K562 (cell line): ENCODE measurements around the gene NPIPB2. TPM values are rescaled to one million over a fixed set of nuclear protein-coding genes. Genes with fewer than 3 reads are reported as not detected.

Experiments
- ATAC-seq: fragments of 200-7000 bp; cut with Tn5 transposase; 3 replicates; pipeline ENCODE4 v1.9.1; 2020; ENCODE audit warnings: moderate library complexity
- BruUV-seq: library from RNA; stranded (reverse); fragments of 400-500 nt; replicated peaks from 2 replicates; lab custom pipeline; 2021; lab: Mats Ljungman, UMichigan
- CTCF ChIA-PET: fragments of 300-600 bp; formaldehyde crosslinking; extraction: SDS; loops from one replicate; lab custom pipeline; 2021; ENCODE audit warnings: low intra/inter-chr PET ratio; lab: Yijun Ruan, JAX
- POLR2A ChIA-PET: fragments of 300-600, 350-650 bp; sonication (Branson Sonifier 250); formaldehyde crosslinking; extraction: SDS; loops from one replicate; lab custom pipeline; 2021; ENCODE audit warnings: antibody characterized with exemption, inconsistent platforms; lab: Yijun Ruan, JAX
- DNase-seq, 4 experiments: peaks; one replicate each; pipeline versions ENCODE4 v3.0.0 to v3.0.0-alpha.2; 2011 to 2018; ENCODE audit warnings: low spot score in 3 of 4, mixed read lengths in 3 of 4; ENCODE audit errors: extremely low read depth in 1 of 4
- FAIRE-seq: peaks from 2 replicates; lab custom pipeline; 2011; peaks lifted over from hg19 to GRCh38; lab: Jason Lieb, UNC
- H2AFZ ChIP-seq: 2 replicates; pipeline ENCODE4 v1.6.0; 2011; ENCODE audit warnings: low read depth, low read length, control low read depth, inconsistent platforms
- H3K27ac ChIP-seq: fragments of 200-600 bp; 3 replicates; pipeline ENCODE4 v1.8.0; 2011; ENCODE audit warnings: low read depth, mild to moderate bottlenecking, control low read depth, inconsistent platforms, low read length, moderate library complexity, mixed read lengths; ENCODE audit errors: extremely low read depth
- H3K27me3 ChIP-seq, 2 experiments: fragments of 300-600 bp in 1 of 2; 2 replicates in 1 of 2; 3 replicates in 1 of 2; pipeline versions ENCODE4 v1.6.0 to v1.8.0; 2011; ENCODE audit warnings: inconsistent platforms in 2 of 2, low read length in 2 of 2, mild to moderate bottlenecking in 1 of 2, mixed read lengths in 1 of 2, moderate library complexity in 1 of 2; ENCODE audit not compliant: control insufficient read depth in 2 of 2, insufficient read depth in 2 of 2
- H3K36me3 ChIP-seq: fragments of 300-600 bp; 3 replicates; pipeline ENCODE4 v1.8.0; 2011; ENCODE audit warnings: mild to moderate bottlenecking, low read length, inconsistent platforms; ENCODE audit not compliant: control insufficient read depth, insufficient read depth
- H3K4me1 ChIP-seq, 2 experiments: fragments of 200-600 bp in 1 of 2; replicated peaks in 1 of 2; 2 replicates in 1 of 2; 3 replicates in 1 of 2; pipeline versions ENCODE4 v1.5.1 to v1.8.0; 2011; ENCODE audit warnings: inconsistent platforms in 2 of 2, low read length in 2 of 2, mild to moderate bottlenecking in 1 of 2, mixed read lengths in 1 of 2, moderate library complexity in 1 of 2; ENCODE audit not compliant: control insufficient read depth in 2 of 2, insufficient read depth in 2 of 2
- H3K4me2 ChIP-seq: 2 replicates; pipeline ENCODE4 v1.6.1; 2011; ENCODE audit warnings: low read length, control low read depth, inconsistent platforms, mixed read lengths; ENCODE audit not compliant: insufficient read depth
- H3K4me3 ChIP-seq: fragments of 200-600 bp; sonication (generic), shearing (Covaris generic); 2 replicates; pipeline ENCODE4 v1.5.1; 2016; ENCODE audit warnings: control low read depth, inconsistent platforms
- H3K79me2 ChIP-seq: fragments of 200-600 bp; 3 replicates; pipeline ENCODE4 v1.8.0; 2011; ENCODE audit warnings: low read length, inconsistent platforms; ENCODE audit not compliant: control insufficient read depth, insufficient read depth
- H3K9ac ChIP-seq, 2 experiments: 2 replicates each; pipeline versions ENCODE4 v1.6.0 to v1.6.1; 2011; ENCODE audit warnings: low read depth in 2 of 2, low read length in 2 of 2, control low read depth in 1 of 2, inconsistent platforms in 1 of 2, mild to moderate bottlenecking in 1 of 2, mixed read lengths in 1 of 2; ENCODE audit not compliant: insufficient read depth in 1 of 2
- H3K9me1 ChIP-seq: one replicate; pipeline ENCODE4 v1.6.0; 2011; ENCODE audit warnings: inconsistent platforms, mild to moderate bottlenecking, low read length, moderate library complexity; ENCODE audit not compliant: control insufficient read depth, insufficient read depth
- H3K9me3 ChIP-seq: replicated peaks from 2 replicates; pipeline ENCODE4 v1.5.1; 2011; ENCODE audit warnings: low read depth, low read length, inconsistent platforms; ENCODE audit not compliant: control insufficient read depth, insufficient read depth
- H4K20me1 ChIP-seq: replicated peaks from 2 replicates; pipeline ENCODE4 v1.6.1; 2011; ENCODE audit warnings: low read length, inconsistent platforms, mixed read lengths; ENCODE audit not compliant: control insufficient read depth, insufficient read depth
- ATF6 ChIP-seq: sonication (generic); formaldehyde crosslinking; IDR thresholded peaks from 2 replicates; pipeline ENCODE4 v1.4.0; 2020; ENCODE audit warnings: mild to moderate bottlenecking, missing genetic modification reagents
- CBFA2T3 ChIP-seq: fragments of 450-650 bp; IDR thresholded peaks from 2 replicates; pipeline ENCODE4 v1.6.1; 2017
- COPS2 ChIP-seq: fragments of 450-650 bp; conservative IDR thresholded peaks from 2 replicates; pipeline ENCODE4 v1.6.1; 2016; ENCODE audit warnings: mild to moderate bottlenecking, moderate library complexity
- DNMT1 ChIP-seq: fragments of 450-650 bp; IDR thresholded peaks from 2 replicates; pipeline ENCODE4 v1.6.1; 2016; ENCODE audit warnings: antibody characterized with exemption, mild to moderate bottlenecking
- GTF3C2 ChIP-seq: IDR thresholded peaks from 3 replicates; pipeline ENCODE4 v1.6.1; 2011; ENCODE audit warnings: borderline replicate concordance, mild to moderate bottlenecking, moderate library complexity; ENCODE audit not compliant: insufficient read length; ENCODE audit errors: extremely low read depth
- KDM5B ChIP-seq: fragments of 200-600 bp; sonication (generic); IDR thresholded peaks from 2 replicates; pipeline ENCODE4 v1.6.1; 2012; ENCODE audit warnings: low read depth, mild to moderate bottlenecking, moderate library complexity, low read length, control low read depth, inconsistent platforms; ENCODE audit not compliant: insufficient replicate concordance
- MAFG ChIP-seq: fragments of 450-650 bp; conservative IDR thresholded peaks from 2 replicates; pipeline ENCODE4 v1.6.1; 2016; ENCODE audit warnings: missing genetic modification characterization, missing compliant biosample characterization
- RHOXF2B ChIP-seq: fragments of 250-450 bp; sonication (Bioruptor Pico); conservative IDR thresholded peaks from 2 replicates; pipeline ENCODE4 v1.5.1; 2021
- TAF15 ChIP-seq: fragments of 200-400 bp; formaldehyde crosslinking; IDR thresholded peaks from 2 replicates; pipeline ENCODE4 v1.6.1; 2017; ENCODE audit warnings: mild to moderate bottlenecking, low read depth, low read length, moderate library complexity
- TAF7 ChIP-seq: fragments of 450-650 bp; IDR thresholded peaks from 2 replicates; pipeline ENCODE4 v1.6.1; 2016; ENCODE audit warnings: missing genetic modification characterization, missing compliant biosample characterization
- TEAD4 ChIP-seq, 2 experiments: sonication (generic) in 1 of 2; formaldehyde crosslinking in 1 of 2; IDR thresholded peaks; 2 replicates each; pipeline versions ENCODE4 v1.6.1 to v1.8.0; 2012 to 2022; ENCODE audit warnings: borderline replicate concordance in 1 of 2, inconsistent platforms in 1 of 2, low read length in 1 of 2, mild to moderate bottlenecking in 1 of 2, missing genetic modification reagents in 1 of 2
- ZMIZ1 ChIP-seq, 2 experiments: fragments of 150-350 bp in 1 of 2; IDR thresholded peaks; 2 replicates each; pipeline ENCODE4 v1.6.1; 2012 to 2016; ENCODE audit warnings: low read depth in 2 of 2, low read length in 2 of 2, mild to moderate bottlenecking in 1 of 2, moderate library complexity in 1 of 2
- ZNF589 ChIP-seq: fragments of 200-800 bp; sonication (Bioruptor generic); IDR thresholded peaks from 2 replicates; pipeline ENCODE4 v1.6.1; 2016; ENCODE audit warnings: low read depth, missing genetic modification characterization, missing compliant biosample characterization
- ZNF76 ChIP-seq: fragments of 250-450 bp; sonication (Bioruptor Pico); IDR thresholded peaks from 2 replicates; pipeline ENCODE4 v1.4.0; 2020; ENCODE audit warnings: mild to moderate bottlenecking, moderate library complexity, borderline replicate concordance
- WGBS: fragments of 100-300 bp; shearing (Covaris generic); methylation state at CpG from one replicate; pipeline ENCODE4 v1.1.6; 2016; ENCODE audit warnings: low coverage, mixed read lengths; ENCODE audit not compliant: insufficient coverage; ENCODE audit errors: missing lambda C conversion rate; 5-methylcytosine and 5-hydroxymethylcytosine counted together
- in situ Hi-C: fragments of 300-500 bp; cut with MboI; formaldehyde crosslinking; loops from 4 replicates; pipeline ENCODE4 v1.15.0; 2018; ENCODE audit warnings: inconsistent platforms, mixed read lengths
- intact Hi-C: fragments of 100-400 bp; cut with micrococcal nuclease; formaldehyde crosslinking; loops from 2 replicates; pipeline ENCODE4 v1.14.2; 2022
- polyA plus RNA-seq, 8 experiments: library from polyadenylated mRNA; depleted of rRNA in 4 of 8; stranded (reverse) in 5 of 8; unstranded in 3 of 8; fragments of >200 nt; fragmentation: Nextera tagmentation in 2 of 8; fragmentation: Illumina TruSeq in 1 of 8; extraction: Ambion mirVana in 2 of 8; extraction: Trizol in 1 of 8; gene quantifications; 2 replicates each; pipeline versions ENCODE4 v1.2.1 to v1.2.3, GENCODE V29; 2011 to 2014; ENCODE audit warnings: inconsistent platforms in 1 of 8, missing spikeins in 1 of 8
- total RNA-seq, 7 experiments: library from RNA; depleted of rRNA in 6 of 7; stranded (reverse); fragments of >200 nt in 6 of 7; fragmentation: Illumina TruSeq in 2 of 7; extraction: Trizol in 2 of 7; gene quantifications; 2 replicates each; pipeline versions ENCODE4 v1.2.1 to v1.2.3, GENCODE V29; 2011 to 2021; ENCODE audit warnings: low replicate concordance in 1 of 7

NPIPB2 gene
- total and polyA plus RNA-seq, 9 of the 15 experiments (the other 6 are each of a cell fraction or from before 2014, with no cell fraction given): 0.21 to 2.9 (median 1.6) TPM; not detected in 1

GRCh38 chr16:11968577-11968976, 26.7 kb upstream of the NPIPB2 start:
- intact Hi-C loops: no loop called here
- no peaks in the 10 kb centered on the region for H3K27me3 ChIP-seq
- ATAC-seq (no peak), DNase-seq (no peak), FAIRE-seq (no peak)
- H3K4me2 ChIP-seq: no peak overlapping the region
- no peaks in the 10 kb centered on the region for H4K20me1 ChIP-seq
- no peak overlapping the region for H3K4me3 ChIP-seq
- in situ Hi-C loops: no loop called here
- H3K9me3 ChIP-seq: no peaks in the 10 kb centered on the region
- WGBS: 25% methylated on average over 2 of the region's 3 CpGs
- BruUV-seq: no TSS peak
- H3K79me2 ChIP-seq: no peaks in the 10 kb centered on the region
- ChIA-PET CTCF (no interaction called here), POLR2A (interaction anchor here (0.9 to 2.6 kb wide), 3 partner anchors 8 to 10 kb away, joined by 3 to 9 read pairs (median 5); partner anchors contain the start of gene SNX29)
- no peaks in the 10 kb centered on the region for H3K9me1 ChIP-seq
- H3K36me3 ChIP-seq: no peaks in the 10 kb centered on the region
- H2AFZ ChIP-seq: no peak overlapping the region
- no peak overlapping the region for H3K9ac ChIP-seq
- H3K27ac ChIP-seq: no peak overlapping the region
- peaks cover 0 to 12% of the 10 kb centered on the region in 2 experiments; a peak in 2 of 5 replicates for H3K4me1 ChIP-seq
- TF ChIP-seq DNMT1 (no peak), ZMIZ1 (IDR thresholded peaks at IDR 0.05; ENCODE audit: low read depth in 2 of 2, low read length in 2 of 2) (no peak), TEAD4 (IDR thresholded peaks at IDR 0.05; ENCODE audit: low read length) (no peak), TEAD4 (CRISPR knock-in tag; IDR thresholded peaks at IDR 0.05; ENCODE audit: borderline replicate concordance) (no peak), MAFG (tag) (peak; percentile 85), GTF3C2 (no peak), ZNF76 (CRISPR knock-in tag) (no peak), RHOXF2B (CRISPR knock-in tag) (no peak), CBFA2T3 (no peak), ATF6 (CRISPR knock-in tag) (no peak), KDM5B (no peak), COPS2 (no peak), TAF15 (no peak), TAF7 (tag) (no peak), ZNF589 (CRISPR knock-in tag) (no peak)
